HepG2 (cell line): ENCODE measurements around the gene MEIOC. TPM values are rescaled to one million over a fixed set of nuclear protein-coding genes. Genes with fewer than 3 reads are reported as not detected.

Experiments used
- ATAC-seq: fragments of 200-7000 bp; cut with Tn5 transposase; 3 replicates; pipeline ENCODE4 v1.9.1; 2020; ENCODE audit warnings: mild to moderate bottlenecking, moderate library complexity
- BruUV-seq: library from RNA; stranded (reverse); fragments of 400-500 nt; replicated peaks from 2 replicates; lab custom pipeline; 2021; lab: Mats Ljungman, UMichigan
- CTCF ChIA-PET: fragments of 300-600 bp; formaldehyde crosslinking; extraction: SDS; loops from one replicate; lab custom pipeline; 2021; ENCODE audit warnings: low total read pairs, inconsistent platforms, low intra/inter-chr PET ratio; lab: Yijun Ruan, JAX
- POLR2A ChIA-PET: fragments of 350-600 bp; sonication (Branson Sonifier 250); formaldehyde crosslinking; loops from one replicate; lab custom pipeline; 2020; ENCODE audit warnings: antibody characterized with exemption, inconsistent platforms; lab: Yijun Ruan, JAX
- DNase-seq: peaks from one replicate; pipeline ENCODE4 v3.0.0-alpha.2; 2015; ENCODE audit warnings: low spot score
- FAIRE-seq: peaks from 3 replicates; lab custom pipeline; 2011; peaks lifted over from hg19 to GRCh38; lab: Jason Lieb, UNC
- H2AFZ ChIP-seq: one replicate; pipeline ENCODE4 v1.6.1; 2011; ENCODE audit warnings: low read length, inconsistent platforms
- H3K27ac ChIP-seq: fragments of 300-600 bp; 3 replicates; pipeline ENCODE4 v1.8.0; 2011; ENCODE audit warnings: mixed run types, mild to moderate bottlenecking, mixed read lengths, low read length, inconsistent platforms; ENCODE audit not compliant: insufficient read depth; ENCODE audit errors: extremely low read length
- H3K27me3 ChIP-seq, 2 experiments: fragments of 200-600 bp in 1 of 2; 2 replicates in 1 of 2; 3 replicates in 1 of 2; pipeline versions ENCODE4 v1.6.0 to v1.8.0; 2011; ENCODE audit warnings: low read length in 2 of 2, mild to moderate bottlenecking in 2 of 2, moderate library complexity in 2 of 2, inconsistent platforms in 1 of 2; ENCODE audit not compliant: insufficient read depth in 2 of 2, control insufficient read depth in 1 of 2
- H3K36me3 ChIP-seq, 2 experiments: fragments of 200-600 bp in 1 of 2; replicated peaks in 1 of 2; 2 replicates in 1 of 2; 3 replicates in 1 of 2; pipeline versions ENCODE4 v1.5.1 to v1.8.0; 2011; ENCODE audit warnings: low read length in 2 of 2, inconsistent platforms in 1 of 2; ENCODE audit not compliant: insufficient read depth in 2 of 2, control insufficient read depth in 1 of 2
- H3K4me1 ChIP-seq: 2 replicates; pipeline ENCODE4 v1.5.1; 2012; ENCODE audit warnings: low read length, inconsistent platforms; ENCODE audit not compliant: insufficient read depth
- H3K4me2 ChIP-seq: 2 replicates; pipeline ENCODE4 v1.6.0; 2011; ENCODE audit warnings: low read depth, low read length, inconsistent platforms
- H3K4me3 ChIP-seq, 3 experiments: fragments of 200-600 bp in 1 of 3; sonication (generic), shearing (Covaris generic) in 1 of 3; replicated peaks in 1 of 3; 2 replicates each; pipeline ENCODE4 v1.5.1; 2011 to 2016; ENCODE audit warnings: low read length in 3 of 3, inconsistent platforms in 2 of 3, low read depth in 2 of 3, mild to moderate bottlenecking in 2 of 3, control low read depth in 1 of 3, mixed read lengths in 1 of 3; ENCODE audit not compliant: insufficient read depth in 1 of 3
- H3K79me2 ChIP-seq: one replicate; pipeline ENCODE4 v1.6.1; 2011; ENCODE audit warnings: low read length, inconsistent platforms; ENCODE audit not compliant: insufficient read depth
- H3K9ac ChIP-seq: 2 replicates; pipeline ENCODE4 v1.6.0; 2011; ENCODE audit warnings: mild to moderate bottlenecking, low read depth, low read length, inconsistent platforms; ENCODE audit not compliant: insufficient read depth
- H3K9me3 ChIP-seq: 2 replicates; pipeline ENCODE4 v1.5.1; 2012; ENCODE audit warnings: mild to moderate bottlenecking, low read length
- H4K20me1 ChIP-seq: 2 replicates; pipeline ENCODE4 v1.6.0; 2011; ENCODE audit warnings: inconsistent platforms, mild to moderate bottlenecking, low read length, moderate library complexity; ENCODE audit not compliant: insufficient read depth
- ATM ChIP-seq: fragments of 450-650 bp; IDR thresholded peaks from 2 replicates; pipeline ENCODE4 v1.7.1; 2017; ENCODE audit warnings: mild to moderate bottlenecking, borderline replicate concordance
- CREM ChIP-seq, 2 experiments: sonication (generic) in 1 of 2; formaldehyde crosslinking in 1 of 2; IDR thresholded peaks; 2 replicates each; pipeline versions ENCODE4 v1.4.0 to v1.6.1; 2016 to 2020; ENCODE audit warnings: antibody characterized with exemption in 1 of 2, mild to moderate bottlenecking in 1 of 2, missing genetic modification reagents in 1 of 2
- ETV5 ChIP-seq: IDR thresholded peaks from 2 replicates; pipeline ENCODE4 v1.6.1; 2018; ENCODE audit warnings: missing biosample characterization, missing genetic modification reagents, inconsistent platforms, borderline replicate concordance
- FIP1L1 ChIP-seq: fragments of 200-400 bp; formaldehyde crosslinking; IDR thresholded peaks from 2 replicates; pipeline ENCODE4 v1.6.1; 2018; ENCODE audit warnings: low read depth, mild to moderate bottlenecking, low read length, moderate library complexity, borderline replicate concordance; ENCODE audit not compliant: insufficient read depth
- IRF2 ChIP-seq: IDR thresholded peaks from 2 replicates; pipeline ENCODE4 v1.6.1; 2018; ENCODE audit warnings: missing genetic modification reagents, missing compliant biosample characterization
- KMT2A ChIP-seq: sonication (generic); formaldehyde crosslinking; IDR thresholded peaks from 2 replicates; pipeline ENCODE4 v1.4.0; 2020; ENCODE audit warnings: missing genetic modification reagents
- NFKB2 ChIP-seq: sonication (generic); formaldehyde crosslinking; IDR thresholded peaks from 2 replicates; pipeline ENCODE4 v1.4.0; 2020; ENCODE audit warnings: missing genetic modification reagents, borderline replicate concordance
- TEAD2 ChIP-seq: sonication (generic); formaldehyde crosslinking; IDR thresholded peaks from 2 replicates; pipeline ENCODE4 v1.9.0; 2021; ENCODE audit warnings: missing genetic modification reagents
- ZMAT3 ChIP-seq: sonication (generic); formaldehyde crosslinking; conservative IDR thresholded peaks from 2 replicates; pipeline ENCODE4 v1.7.0; 2021; ENCODE audit warnings: missing genetic modification reagents
- ZNF414 ChIP-seq: sonication (generic); formaldehyde crosslinking; IDR thresholded peaks from 2 replicates; pipeline ENCODE4 v1.5.0; 2020; ENCODE audit warnings: missing genetic modification reagents
- ZNF460 ChIP-seq: sonication (generic); formaldehyde crosslinking; IDR thresholded peaks from 2 replicates; pipeline ENCODE4 v1.5.1; 2020; ENCODE audit warnings: missing genetic modification reagents, mild to moderate bottlenecking, borderline replicate concordance
- WGBS: methylation state at CpG from one replicate; pipeline ENCODE4 v1.1.6; 2017; ENCODE audit warnings: low lambda C conversion rate; 5-methylcytosine and 5-hydroxymethylcytosine counted together
- in situ Hi-C: cut with HindIII; loops from 2 replicates; pipeline ENCODE4 v1.10.0; 2017; ENCODE audit warnings: low pct_unique_long_range_greater_than_20kb; ENCODE audit not compliant: extremely low pct_ligation_motif_present
- intact Hi-C: fragments of 100-400 bp; cut with micrococcal nuclease; formaldehyde crosslinking; loops from one replicate; pipeline ENCODE4 v1.10.0; 2022; ENCODE audit not compliant: unreplicated experiment
- polyA plus RNA-seq, 8 experiments: library from polyadenylated mRNA; depleted of rRNA in 3 of 8; stranded (reverse) in 7 of 8; unstranded in 1 of 8; fragments of >200 nt; fragmentation: Illumina TruSeq in 4 of 8; extraction: Trizol in 4 of 8; gene quantifications; 2 replicates each; pipeline versions ENCODE4 v1.2.1 to v1.2.3, GENCODE V29; 2011 to 2016; ENCODE audit warnings: low read depth in 4 of 8, missing spikeins in 1 of 8, mixed read lengths in 1 of 8; ENCODE audit not compliant: insufficient read depth in 1 of 8
- total RNA-seq, 5 experiments: library from RNA; depleted of rRNA; stranded (reverse); fragments of >200 nt; fragmentation: Illumina TruSeq; extraction: Trizol; gene quantifications; 2 replicates each; pipeline ENCODE4 v1.2.3, GENCODE V29; 2016; ENCODE audit warnings: low read depth in 1 of 5
- TF ChIP-seq, protein P1 (sequence below): sonication (generic); formaldehyde crosslinking; IDR thresholded peaks from 2 replicates; pipeline ENCODE4 v1.4.0; 2020; ENCODE audit warnings: mild to moderate bottlenecking, missing genetic modification reagents
- TF ChIP-seq, protein P2 (sequence below): sonication (generic); formaldehyde crosslinking; IDR thresholded peaks from 2 replicates; pipeline ENCODE4 v1.5.0; 2020; ENCODE audit warnings: missing genetic modification reagents
- TF ChIP-seq, protein P3 (sequence below): IDR thresholded peaks from 2 replicates; pipeline ENCODE4 v1.6.1; 2016; ENCODE audit warnings: control low read depth
- TF ChIP-seq, protein P4 (sequence below): sonication (generic); formaldehyde crosslinking; IDR thresholded peaks from 2 replicates; pipeline ENCODE4 v1.5.0; 2020; ENCODE audit warnings: missing genetic modification reagents
- TF ChIP-seq, protein P5 (sequence below): sonication (generic); formaldehyde crosslinking; IDR thresholded peaks from 2 replicates; pipeline ENCODE4 v1.9.0; 2021; ENCODE audit warnings: missing genetic modification reagents, borderline replicate concordance

MEIOC gene
- total and polyA plus RNA-seq, 2 of the 13 experiments (the other 11 are each of a cell fraction or from before 2014, with no cell fraction given): 0.04 to 0.15 TPM

GRCh38 chr17:44645341-44645740, 10.9 kb upstream of the MEIOC start (continued):
- TF ChIP-seq ZNF414 (CRISPR knock-in tag) (no peak), ZNF460 (no peak), ETV5 (no peak), KMT2A (CRISPR knock-in tag) (no peak), IRF2 (CRISPR knock-in tag) (no peak), FIP1L1 (no peak), ZMAT3 (no peak), ATM (no peak)
- TF ChIP-seq, protein P1, sequence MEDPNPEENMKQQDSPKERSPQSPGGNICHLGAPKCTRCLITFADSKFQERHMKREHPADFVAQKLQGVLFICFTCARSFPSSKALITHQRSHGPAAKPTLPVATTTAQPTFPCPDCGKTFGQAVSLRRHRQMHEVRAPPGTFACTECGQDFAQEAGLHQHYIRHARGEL: no peak
- TF ChIP-seq, protein P2, sequence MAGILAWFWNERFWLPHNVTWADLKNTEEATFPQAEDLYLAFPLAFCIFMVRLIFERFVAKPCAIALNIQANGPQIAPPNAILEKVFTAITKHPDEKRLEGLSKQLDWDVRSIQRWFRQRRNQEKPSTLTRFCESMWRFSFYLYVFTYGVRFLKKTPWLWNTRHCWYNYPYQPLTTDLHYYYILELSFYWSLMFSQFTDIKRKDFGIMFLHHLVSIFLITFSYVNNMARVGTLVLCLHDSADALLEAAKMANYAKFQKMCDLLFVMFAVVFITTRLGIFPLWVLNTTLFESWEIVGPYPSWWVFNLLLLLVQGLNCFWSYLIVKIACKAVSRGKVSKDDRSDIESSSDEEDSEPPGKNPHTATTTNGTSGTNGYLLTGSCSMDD (CRISPR knock-in tag): no peak
- TF ChIP-seq, all 625 proteins: peak for 0

DNA sequence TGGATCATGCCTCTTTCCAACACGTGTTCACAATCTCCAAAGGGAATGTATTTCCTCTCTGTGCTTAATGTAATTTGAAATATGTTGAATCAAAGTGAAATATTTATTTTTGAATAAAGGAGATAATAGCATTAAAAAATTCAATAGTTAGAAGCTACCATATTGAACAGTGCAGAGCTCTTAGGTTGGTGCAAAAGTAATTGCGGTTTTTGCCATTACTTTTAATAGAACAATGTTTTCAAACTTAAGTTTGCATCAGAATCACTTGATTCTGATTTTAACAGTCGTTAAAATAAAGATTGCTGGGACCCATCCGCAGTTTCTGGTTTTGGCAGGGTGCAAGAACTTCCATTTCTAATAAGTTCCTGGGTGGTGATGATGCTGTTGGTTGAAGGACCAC, 10.0 kb upstream of the MEIOC start:
- H3K4me1 ChIP-seq: no peaks in the 10 kb centered on the region
- no peak overlapping the region for H3K9ac ChIP-seq
- 28% methylated on average over 4 of the region's 4 CpGs for WGBS
- H3K79me2 ChIP-seq: no peaks in the 10 kb centered on the region
- no peak overlapping the region for H2AFZ ChIP-seq
- ATAC-seq: no peak
- no peaks in the 10 kb centered on the region for H4K20me1 ChIP-seq
- H3K4me3 ChIP-seq: no peak overlapping the region
- no peaks in the 10 kb centered on the region for H3K9me3 ChIP-seq
- H3K27me3 ChIP-seq: 0 out of 5 replicates have a peak, but pooled peaks cover 0 to 4% of the 10 kb centered on the region in 2 experiments
- no TSS peak for BruUV-seq
- H3K4me2 ChIP-seq: no peak overlapping the region
- H3K27ac ChIP-seq: no peak overlapping the region
- POLR2A ChIA-PET: no interaction called here
- CTCF ChIA-PET: no interaction called here
- intact Hi-C loops (no loop called here), in situ Hi-C loops (no loop called here)
- FAIRE-seq: no peak
- no peak for DNase-seq
- H3K36me3 ChIP-seq: no peaks in the 10 kb centered on the region
- TF ChIP-seq CREM (IDR thresholded peaks at IDR 0.05): no peak
- TF ChIP-seq CREM (CRISPR knock-in tag; IDR thresholded peaks at IDR 0.05): no peak
- TF ChIP-seq, protein P3, sequence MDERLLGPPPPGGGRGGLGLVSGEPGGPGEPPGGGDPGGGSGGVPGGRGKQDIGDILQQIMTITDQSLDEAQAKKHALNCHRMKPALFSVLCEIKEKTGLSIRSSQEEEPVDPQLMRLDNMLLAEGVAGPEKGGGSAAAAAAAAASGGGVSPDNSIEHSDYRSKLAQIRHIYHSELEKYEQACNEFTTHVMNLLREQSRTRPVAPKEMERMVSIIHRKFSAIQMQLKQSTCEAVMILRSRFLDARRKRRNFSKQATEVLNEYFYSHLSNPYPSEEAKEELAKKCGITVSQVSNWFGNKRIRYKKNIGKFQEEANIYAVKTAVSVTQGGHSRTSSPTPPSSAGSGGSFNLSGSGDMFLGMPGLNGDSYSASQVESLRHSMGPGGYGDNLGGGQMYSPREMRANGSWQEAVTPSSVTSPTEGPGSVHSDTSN: no peak
- no peak for TF ChIP-seq NFKB2 (CRISPR knock-in tag)
- no peak for TF ChIP-seq TEAD2
- TF ChIP-seq, protein P4, sequence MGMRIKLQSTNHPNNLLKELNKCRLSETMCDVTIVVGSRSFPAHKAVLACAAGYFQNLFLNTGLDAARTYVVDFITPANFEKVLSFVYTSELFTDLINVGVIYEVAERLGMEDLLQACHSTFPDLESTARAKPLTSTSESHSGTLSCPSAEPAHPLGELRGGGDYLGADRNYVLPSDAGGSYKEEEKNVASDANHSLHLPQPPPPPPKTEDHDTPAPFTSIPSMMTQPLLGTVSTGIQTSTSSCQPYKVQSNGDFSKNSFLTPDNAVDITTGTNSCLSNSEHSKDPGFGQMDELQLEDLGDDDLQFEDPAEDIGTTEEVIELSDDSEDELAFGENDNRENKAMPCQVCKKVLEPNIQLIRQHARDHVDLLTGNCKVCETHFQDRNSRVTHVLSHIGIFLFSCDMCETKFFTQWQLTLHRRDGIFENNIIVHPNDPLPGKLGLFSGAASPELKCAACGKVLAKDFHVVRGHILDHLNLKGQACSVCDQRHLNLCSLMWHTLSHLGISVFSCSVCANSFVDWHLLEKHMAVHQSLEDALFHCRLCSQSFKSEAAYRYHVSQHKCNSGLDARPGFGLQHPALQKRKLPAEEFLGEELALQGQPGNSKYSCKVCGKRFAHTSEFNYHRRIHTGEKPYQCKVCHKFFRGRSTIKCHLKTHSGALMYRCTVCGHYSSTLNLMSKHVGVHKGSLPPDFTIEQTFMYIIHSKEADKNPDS (CRISPR knock-in tag): no peak
- TF ChIP-seq, protein P5, sequence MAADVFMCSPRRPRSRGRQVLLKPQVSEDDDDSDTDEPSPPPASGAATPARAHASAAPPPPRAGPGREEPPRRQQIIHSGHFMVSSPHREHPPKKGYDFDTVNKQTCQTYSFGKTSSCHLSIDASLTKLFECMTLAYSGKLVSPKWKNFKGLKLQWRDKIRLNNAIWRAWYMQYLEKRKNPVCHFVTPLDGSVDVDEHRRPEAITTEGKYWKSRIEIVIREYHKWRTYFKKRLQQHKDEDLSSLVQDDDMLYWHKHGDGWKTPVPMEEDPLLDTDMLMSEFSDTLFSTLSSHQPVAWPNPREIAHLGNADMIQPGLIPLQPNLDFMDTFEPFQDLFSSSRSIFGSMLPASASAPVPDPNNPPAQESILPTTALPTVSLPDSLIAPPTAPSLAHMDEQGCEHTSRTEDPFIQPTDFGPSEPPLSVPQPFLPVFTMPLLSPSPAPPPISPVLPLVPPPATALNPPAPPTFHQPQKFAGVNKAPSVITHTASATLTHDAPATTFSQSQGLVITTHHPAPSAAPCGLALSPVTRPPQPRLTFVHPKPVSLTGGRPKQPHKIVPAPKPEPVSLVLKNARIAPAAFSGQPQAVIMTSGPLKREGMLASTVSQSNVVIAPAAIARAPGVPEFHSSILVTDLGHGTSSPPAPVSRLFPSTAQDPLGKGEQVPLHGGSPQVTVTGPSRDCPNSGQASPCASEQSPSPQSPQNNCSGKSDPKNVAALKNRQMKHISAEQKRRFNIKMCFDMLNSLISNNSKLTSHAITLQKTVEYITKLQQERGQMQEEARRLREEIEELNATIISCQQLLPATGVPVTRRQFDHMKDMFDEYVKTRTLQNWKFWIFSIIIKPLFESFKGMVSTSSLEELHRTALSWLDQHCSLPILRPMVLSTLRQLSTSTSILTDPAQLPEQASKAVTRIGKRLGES: no peak
